Esophagus squamous epithelium (tissue), 5 donors: ENCODE results near the gene RPL18. TPM values are rescaled to one million over a fixed set of nuclear protein-coding genes. Genes with fewer than 3 reads are reported as not detected.

Experiments
- DNase-seq: peaks from one replicate; lab custom pipeline; 2025; lab: John Stamatoyannopoulos, UW
- H3K27ac ChIP-seq, 4 donors: fragments of 200-600 bp; sonication (generic); one replicate each; pipeline ENCODE4 v1.5.1; 2016 to 2019; ENCODE audit warnings: mild to moderate bottlenecking in 1 of 4
- H3K27me3 ChIP-seq, 4 donors: fragments of 200-600 bp; sonication (generic); 1 replicate in 3 of 4; 2 replicates in 1 of 4; pipeline versions ENCODE4 v1.5.1 to v1.6.0; 2017 to 2021; ENCODE audit warnings: antibody characterized with exemption in 1 of 4
- H3K36me3 ChIP-seq, 3 donors: fragments of 200-600 bp; sonication (generic); one replicate each; pipeline ENCODE4 v1.5.1; 2016 to 2019
- H3K4me1 ChIP-seq, 3 donors: fragments of 200-600 bp; sonication (generic); one replicate each; pipeline ENCODE4 v1.5.1; 2017 to 2019
- H3K4me3 ChIP-seq, 4 donors: fragments of 200-600 bp; sonication (generic); 1 replicate in 3 of 4; 2 replicates in 1 of 4; pipeline ENCODE4 v1.5.1; 2016 to 2019; ENCODE audit warnings: mild to moderate bottlenecking in 2 of 4, moderate library complexity in 1 of 4
- H3K9me3 ChIP-seq, 3 donors: fragments of 200-600 bp; sonication (generic); one replicate each; pipeline ENCODE4 v1.5.1; 2016 to 2019
- POLR2A ChIP-seq, 4 donors: fragments of 450-650 bp; IDR thresholded peaks; one replicate each; pipeline ENCODE4 v1.6.1; 2017; ENCODE audit warnings: antibody characterized with exemption in 4 of 4, mild to moderate bottlenecking in 4 of 4, moderate library complexity in 3 of 4
- WGBS, 2 donors: methylation state at CpG; one replicate each; pipeline ENCODE4 v1.1.5; 2018; 5-methylcytosine and 5-hydroxymethylcytosine counted together
- intact Hi-C: fragments of 100-400 bp; cut with DNase I; formaldehyde crosslinking; loops from one replicate; pipeline ENCODE4 v1.15.0; 2022
- total RNA-seq, 4 donors: library from RNA; depleted of rRNA; stranded (reverse); fragments of >200 nt; gene quantifications; one replicate each; pipeline ENCODE4 v1.1.0, GENCODE V29; 2016
- TF ChIP-seq, protein P1 (sequence below), 6 experiments: fragments of 450-650 bp in 4 of 6; fragments of 200-600 bp in 2 of 6; sonication (generic) in 2 of 6; IDR thresholded peaks; one replicate each; pipeline ENCODE4 v1.5.1; 2016 to 2019; ENCODE audit warnings: antibody characterized with exemption in 6 of 6, mild to moderate bottlenecking in 4 of 6, moderate library complexity in 4 of 6
- donor health status: DM: yes; HTN: yes; CAD: no.

RPL18 gene
- total RNA-seq, 4 donors from 2014 or later = 1,870 to 2,808 (median 2,491) TPM

DNA sequence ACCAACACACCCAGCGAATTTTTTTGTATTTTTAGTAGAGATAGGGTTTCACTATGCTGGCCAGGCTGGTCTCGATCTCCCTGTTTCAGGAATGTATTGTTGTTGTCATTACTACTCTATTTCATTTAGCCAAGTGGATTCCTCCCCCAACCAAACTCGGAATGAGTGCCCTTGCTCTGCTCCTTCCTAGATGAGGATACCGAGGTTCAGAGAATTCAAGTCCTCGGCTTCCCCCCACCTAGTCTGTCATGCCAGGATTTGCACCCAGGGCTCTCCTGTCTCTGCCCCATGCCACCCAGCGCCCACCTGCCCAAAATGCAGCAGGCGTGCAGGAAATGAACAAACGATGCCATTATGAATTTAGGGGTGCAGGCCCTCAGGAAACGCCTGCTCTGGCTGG, 16.0 kb downstream of the RPL18 start:
- intact Hi-C loops = no loop called here
- Histone ChIP-seq H3K4me1 (no peaks in the 10 kb centered on the region), H3K36me3 (peaks cover 0 to 33% (median 0%) of the 10 kb centered on the region in 3 donors), H3K4me3 (no peak overlapping the region), H3K27me3 (peaks cover 0 to 10% (median 0%) of the 10 kb centered on the region in 4 donors), H3K27ac (no peak overlapping the region), H3K9me3 (no peaks in the 10 kb centered on the region)
- DNase-seq = no peak
- TF ChIP-seq, protein P1, sequence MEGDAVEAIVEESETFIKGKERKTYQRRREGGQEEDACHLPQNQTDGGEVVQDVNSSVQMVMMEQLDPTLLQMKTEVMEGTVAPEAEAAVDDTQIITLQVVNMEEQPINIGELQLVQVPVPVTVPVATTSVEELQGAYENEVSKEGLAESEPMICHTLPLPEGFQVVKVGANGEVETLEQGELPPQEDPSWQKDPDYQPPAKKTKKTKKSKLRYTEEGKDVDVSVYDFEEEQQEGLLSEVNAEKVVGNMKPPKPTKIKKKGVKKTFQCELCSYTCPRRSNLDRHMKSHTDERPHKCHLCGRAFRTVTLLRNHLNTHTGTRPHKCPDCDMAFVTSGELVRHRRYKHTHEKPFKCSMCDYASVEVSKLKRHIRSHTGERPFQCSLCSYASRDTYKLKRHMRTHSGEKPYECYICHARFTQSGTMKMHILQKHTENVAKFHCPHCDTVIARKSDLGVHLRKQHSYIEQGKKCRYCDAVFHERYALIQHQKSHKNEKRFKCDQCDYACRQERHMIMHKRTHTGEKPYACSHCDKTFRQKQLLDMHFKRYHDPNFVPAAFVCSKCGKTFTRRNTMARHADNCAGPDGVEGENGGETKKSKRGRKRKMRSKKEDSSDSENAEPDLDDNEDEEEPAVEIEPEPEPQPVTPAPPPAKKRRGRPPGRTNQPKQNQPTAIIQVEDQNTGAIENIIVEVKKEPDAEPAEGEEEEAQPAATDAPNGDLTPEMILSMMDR (IDR thresholded peaks at IDR 0.05) = no peak
- TF ChIP-seq POLR2A (IDR thresholded peaks at IDR 0.05) = no peak
- WGBS, 2 donors = 70 to 85% methylated on average over 3 to 8 of the region's 9 CpGs

DNA sequence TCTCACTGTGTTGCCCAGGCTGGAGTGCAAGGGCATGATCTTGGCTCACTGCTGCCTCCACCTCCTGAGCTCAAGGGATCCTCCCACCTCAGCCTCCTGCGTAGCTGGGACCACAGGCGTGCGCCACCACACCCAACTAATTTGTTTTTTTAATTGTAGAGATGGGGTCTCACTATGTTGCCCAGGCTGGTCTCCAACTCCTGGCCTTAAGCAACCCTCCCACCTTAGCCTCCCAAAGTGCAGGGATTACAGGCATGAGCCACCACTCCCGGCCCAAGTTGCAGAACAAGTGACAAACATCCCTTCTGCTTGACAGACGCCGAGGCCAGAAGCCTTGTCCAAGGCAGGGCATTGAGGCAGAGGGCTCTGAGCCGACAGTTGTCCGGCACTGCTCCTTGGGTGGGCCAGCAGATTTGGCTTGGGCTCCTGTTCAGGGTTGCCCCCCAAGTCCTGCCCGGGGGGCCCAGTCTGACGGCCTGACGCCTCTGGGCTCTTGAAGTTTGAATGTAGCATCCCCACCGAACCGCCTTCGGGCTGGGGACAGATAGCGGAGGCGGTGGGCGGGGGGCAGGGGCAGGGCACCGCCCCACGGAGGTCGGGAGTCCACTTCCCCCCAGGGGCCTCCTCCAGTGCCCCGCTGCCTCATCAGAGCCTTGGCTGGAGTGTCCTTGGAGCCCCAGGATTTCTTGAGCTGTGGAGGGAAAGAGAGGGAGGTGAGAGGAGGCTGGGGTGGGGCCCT, 18.1 kb downstream of the RPL18 start:
- H3K4me3 ChIP-seq = no peak overlapping the region
- H3K36me3 ChIP-seq = peaks cover 0 to 55% (median 4%) of the 10 kb centered on the region in 3 donors
- no peak for DNase-seq
- H3K4me1 ChIP-seq = no peaks in the 10 kb centered on the region
- TF ChIP-seq POLR2A (IDR thresholded peaks at IDR 0.05) = no peak
- TF ChIP-seq, protein P1 (IDR thresholded peaks at IDR 0.05) = no peak
- no peaks in the 10 kb centered on the region for H3K9me3 ChIP-seq
- no peak overlapping the region for H3K27ac ChIP-seq
- intact Hi-C loops = no loop called here
- H3K27me3 ChIP-seq = peaks cover 0 to 13% (median 0%) of the 10 kb centered on the region in 4 donors
- 83 to 92% methylated on average over 5 to 6 of the region's 21 CpGs for WGBS, 2 donors

DNA sequence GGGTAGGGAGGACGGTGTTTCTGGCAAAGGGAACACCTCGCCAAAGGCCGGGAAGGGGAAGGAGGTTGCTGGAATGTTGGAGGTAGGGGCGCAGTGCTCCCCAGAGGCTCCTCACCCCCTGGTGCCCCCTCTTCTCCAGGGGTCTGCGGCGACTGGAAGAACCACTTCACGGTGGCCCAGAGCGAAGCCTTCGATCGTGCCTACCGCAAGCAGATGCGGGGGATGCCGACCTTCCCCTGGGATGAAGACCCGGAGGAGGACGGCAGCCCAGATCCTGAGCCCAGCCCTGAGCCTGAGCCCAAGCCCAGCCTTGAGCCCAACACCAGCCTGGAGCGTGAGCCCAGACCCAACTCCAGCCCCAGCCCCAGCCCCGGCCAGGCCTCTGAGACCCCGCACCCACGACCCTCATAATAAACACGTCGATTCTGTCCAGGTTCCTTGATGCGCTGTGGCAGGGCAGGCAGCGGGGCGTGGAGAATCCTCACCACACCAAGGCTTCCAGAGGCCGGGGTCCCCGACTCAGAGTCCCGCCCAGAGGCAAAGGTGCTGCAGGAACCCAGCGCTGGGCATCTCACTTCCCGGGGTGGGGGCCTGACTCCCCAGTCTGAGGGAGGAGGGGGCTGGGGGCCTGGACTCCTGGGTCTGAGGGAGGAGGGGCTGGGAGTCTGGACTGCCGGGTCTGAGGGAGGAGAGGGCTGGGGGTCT, 19.8 kb downstream of the RPL18 start:
- Histone ChIP-seq H3K9me3 (no peaks in the 10 kb centered on the region), H3K4me3 (no peak overlapping the region), H3K27me3 (peaks cover 0 to 13% (median 0%) of the 10 kb centered on the region in 4 donors), H3K4me1 (no peaks in the 10 kb centered on the region), H3K27ac (no peak overlapping the region), H3K36me3 (peaks cover 0 to 70% (median 4%) of the 10 kb centered on the region in 3 donors)
- TF ChIP-seq, protein P1 (IDR thresholded peaks at IDR 0.05) = no peak
- no peak for TF ChIP-seq POLR2A (IDR thresholded peaks at IDR 0.05)
- intact Hi-C loops = no loop called here
- DNase-seq = no peak
- WGBS, 2 donors = 66 to 71% methylated on average over 4 to 10 of the region's 30 CpGs

DNA sequence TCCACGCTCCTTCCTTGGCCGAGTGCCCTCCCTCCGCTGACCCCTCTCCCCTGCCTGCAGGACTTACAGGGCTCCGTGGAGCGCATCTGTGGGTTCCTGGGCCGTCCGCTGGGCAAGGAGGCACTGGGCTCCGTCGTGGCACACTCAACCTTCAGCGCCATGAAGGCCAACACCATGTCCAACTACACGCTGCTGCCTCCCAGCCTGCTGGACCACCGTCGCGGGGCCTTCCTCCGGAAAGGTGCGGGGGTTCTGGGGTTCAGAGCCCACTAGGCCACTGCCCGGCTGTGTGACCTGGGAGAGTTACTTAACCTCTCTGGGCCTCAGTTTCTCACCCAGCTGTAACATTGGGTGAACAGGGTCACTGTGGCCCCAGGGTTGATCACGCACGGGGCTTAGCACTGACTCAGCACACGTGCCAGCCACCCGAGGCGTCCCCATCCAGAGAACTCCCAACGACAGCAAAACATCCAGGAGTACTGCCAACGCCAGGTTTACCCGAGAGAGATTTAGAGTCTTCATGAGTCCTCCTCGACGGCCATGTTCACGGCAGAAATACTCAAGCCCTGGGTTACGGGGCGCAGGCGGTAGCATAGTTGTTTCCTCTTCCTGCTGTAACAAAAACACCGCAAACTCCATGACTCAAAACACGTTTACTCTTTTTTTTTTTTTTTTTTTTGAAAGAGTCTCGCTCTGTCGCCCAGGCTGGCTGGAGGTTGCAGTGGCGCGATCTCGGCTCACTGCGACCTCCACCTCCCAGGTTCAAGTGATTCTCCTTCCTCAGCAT, 22.1 kb downstream of the RPL18 start:
- H3K36me3 ChIP-seq = peaks cover 0 to 92% (median 4%) of the 10 kb centered on the region in 3 donors
- H3K27me3 ChIP-seq = peaks cover 0 to 13% (median 0%) of the 10 kb centered on the region in 4 donors
- intact Hi-C loops = no loop called here
- no peaks in the 10 kb centered on the region for H3K9me3 ChIP-seq
- WGBS, 2 donors = 62 to 64% methylated on average over 17 to 28 of the region's 39 CpGs
- no peak for DNase-seq
- no peak overlapping the region for H3K27ac ChIP-seq
- H3K4me1 ChIP-seq = no peaks in the 10 kb centered on the region
- TF ChIP-seq, protein P1 (IDR thresholded peaks at IDR 0.05) = no peak
- TF ChIP-seq POLR2A (IDR thresholded peaks at IDR 0.05) = no peak
- no peak overlapping the region for H3K4me3 ChIP-seq
